Neural cell (in vitro differentiated cells): ENCODE measurements around the gene TSEN34. TPM values are rescaled to one million over a fixed set of nuclear protein-coding genes. Genes with fewer than 3 reads are reported as not detected.

Source experiments
- H2AFZ ChIP-seq: fragments of 200-600, 300-800 bp; sonication (generic), shearing (Covaris generic); 2 replicates; pipeline ENCODE4 v1.6.0; 2014; ENCODE audit warnings: low read depth, mild to moderate bottlenecking, antibody characterized with exemption, low read length, moderate library complexity
- H3F3A ChIP-seq: fragments of 200-600 bp; shearing (Covaris generic); 2 replicates; pipeline ENCODE4 v1.6.1; 2016; ENCODE audit warnings: mild to moderate bottlenecking, moderate library complexity, mixed read lengths, antibody characterized with exemption, low read length; ENCODE audit not compliant: insufficient read depth, poor library complexity, severe bottlenecking
- H3K27ac ChIP-seq: fragments of 200-600, 300-800 bp; sonication (generic), shearing (Covaris generic); 2 replicates; pipeline ENCODE4 v1.5.1; 2014; ENCODE audit warnings: mild to moderate bottlenecking, low read length, moderate library complexity
- H3K27me3 ChIP-seq: fragments of 300-800, 200-600 bp; sonication (generic), shearing (Covaris generic); 2 replicates; pipeline ENCODE4 v1.6.0; 2014; ENCODE audit warnings: mild to moderate bottlenecking, low read depth, low read length, moderate library complexity; ENCODE audit not compliant: insufficient read depth
- H3K36me3 ChIP-seq: fragments of 300-800, 200-600 bp; sonication (generic), shearing (Covaris generic); 2 replicates; pipeline ENCODE4 v1.5.1; 2014; ENCODE audit warnings: mild to moderate bottlenecking, antibody characterized with exemption, low read length, moderate library complexity; ENCODE audit not compliant: insufficient read depth
- H3K4me2 ChIP-seq: fragments of 300-800, 200-600 bp; sonication (generic), shearing (Covaris generic); 2 replicates; pipeline ENCODE4 v1.6.0; 2014; ENCODE audit warnings: mild to moderate bottlenecking, low read length
- H3K4me3 ChIP-seq: fragments of 300-800, 200-600 bp; sonication (generic), shearing (Covaris generic); 2 replicates; pipeline ENCODE4 v1.5.1; 2014; ENCODE audit warnings: mild to moderate bottlenecking, low read length, moderate library complexity
- H3K79me2 ChIP-seq: fragments of 200-600 bp; shearing (Covaris generic); replicated peaks from 2 replicates; pipeline ENCODE4 v1.6.0; 2014; ENCODE audit warnings: mild to moderate bottlenecking, low read length, moderate library complexity; ENCODE audit not compliant: insufficient read depth
- H3K9ac ChIP-seq: fragments of 300-800, 200-600 bp; sonication (generic), shearing (Covaris generic); 2 replicates; pipeline ENCODE4 v1.6.1; 2016; ENCODE audit warnings: mild to moderate bottlenecking, low read length, mixed read lengths
- H3K9me2 ChIP-seq: fragments of 200-600 bp; shearing (Covaris generic); 2 replicates; pipeline ENCODE4 v1.6.1; 2016; ENCODE audit warnings: mild to moderate bottlenecking, low read length, mixed read lengths; ENCODE audit not compliant: insufficient read depth
- H3K9me3 ChIP-seq: fragments of 200-600, 300-800 bp; sonication (generic), shearing (Covaris generic); 2 replicates; pipeline ENCODE4 v1.6.1; 2016; ENCODE audit warnings: mild to moderate bottlenecking, mixed run types, low read length, moderate library complexity, mixed read lengths
- H4K20me1 ChIP-seq: fragments of 200-600 bp; shearing (Covaris generic); 2 replicates; pipeline ENCODE4 v1.6.1; 2016; ENCODE audit warnings: mild to moderate bottlenecking, mixed run types; ENCODE audit not compliant: insufficient read depth
- EP300 ChIP-seq: fragments of 450-650 bp; conservative IDR thresholded peaks from 2 replicates; pipeline ENCODE4 v1.6.1; 2014; ENCODE audit warnings: antibody characterized with exemption, mild to moderate bottlenecking, moderate library complexity; ENCODE audit not compliant: poor library complexity, severe bottlenecking
- EZH2 ChIP-seq: fragments of 200-600, 300-800 bp; shearing (Covaris generic), sonication (generic); IDR thresholded peaks from 2 replicates; pipeline ENCODE4 v1.6.1; 2014; ENCODE audit warnings: antibody characterized with exemption, low read length, borderline replicate concordance, mild to moderate bottlenecking; ENCODE audit not compliant: insufficient read depth, poor library complexity, severe bottlenecking
- MXI1 ChIP-seq: fragments of 450-650 bp; conservative IDR thresholded peaks from 2 replicates; pipeline ENCODE4 v1.6.1; 2014; ENCODE audit warnings: antibody characterized with exemption, mild to moderate bottlenecking; ENCODE audit not compliant: poor library complexity, severe bottlenecking
- POLR2AphosphoS5 ChIP-seq: IDR thresholded peaks from 2 replicates; pipeline ENCODE4 v1.6.1; 2012
- RAD21 ChIP-seq: fragments of 450-650 bp; conservative IDR thresholded peaks from 2 replicates; pipeline ENCODE4 v1.6.1; 2014; ENCODE audit warnings: antibody characterized with exemption, mild to moderate bottlenecking, moderate library complexity
- REST ChIP-seq: IDR thresholded peaks from 2 replicates; pipeline ENCODE4 v1.6.1; 2012; ENCODE audit warnings: borderline replicate concordance
- SMC3 ChIP-seq: fragments of 450-650 bp; conservative IDR thresholded peaks from 2 replicates; pipeline ENCODE4 v1.6.1; 2014; ENCODE audit warnings: antibody characterized with exemption, mild to moderate bottlenecking, moderate library complexity; ENCODE audit not compliant: poor library complexity
- TAF1 ChIP-seq: IDR thresholded peaks from 2 replicates; pipeline ENCODE4 v1.6.1; 2012; ENCODE audit warnings: low read depth
- polyA plus RNA-seq: library from polyadenylated mRNA; depleted of rRNA; stranded (reverse); fragments of >200 nt; gene quantifications from 2 replicates; pipeline ENCODE4 v1.2.3, GENCODE V29; 2014
- TF ChIP-seq, protein P1 (sequence below): fragments of 450-650 bp; IDR thresholded peaks from 2 replicates; pipeline ENCODE4 v1.5.1; 2014; ENCODE audit warnings: antibody characterized with exemption, mild to moderate bottlenecking, moderate library complexity; ENCODE audit not compliant: poor library complexity, severe bottlenecking

TSEN34 gene
- polyA plus RNA-seq, 1 donor from 2014 or later: 113 TPM

- no peaks in the 10 kb centered on the region for H4K20me1 ChIP-seq
- H3K9ac ChIP-seq: no peak overlapping the region
- H3K4me3 ChIP-seq: no peak overlapping the region
- no peaks in the 10 kb centered on the region for H3F3A ChIP-seq
- peaks cover 9% of the 10 kb centered on the region for H3K79me2 ChIP-seq
- no peak overlapping the region for H2AFZ ChIP-seq
- H3K4me2 ChIP-seq: no peak overlapping the region
- H3K9me3 ChIP-seq: no peaks in the 10 kb centered on the region
- no peak overlapping the region for H3K27ac ChIP-seq
- no peaks in the 10 kb centered on the region for H3K36me3 ChIP-seq
- TF ChIP-seq, protein P1, sequence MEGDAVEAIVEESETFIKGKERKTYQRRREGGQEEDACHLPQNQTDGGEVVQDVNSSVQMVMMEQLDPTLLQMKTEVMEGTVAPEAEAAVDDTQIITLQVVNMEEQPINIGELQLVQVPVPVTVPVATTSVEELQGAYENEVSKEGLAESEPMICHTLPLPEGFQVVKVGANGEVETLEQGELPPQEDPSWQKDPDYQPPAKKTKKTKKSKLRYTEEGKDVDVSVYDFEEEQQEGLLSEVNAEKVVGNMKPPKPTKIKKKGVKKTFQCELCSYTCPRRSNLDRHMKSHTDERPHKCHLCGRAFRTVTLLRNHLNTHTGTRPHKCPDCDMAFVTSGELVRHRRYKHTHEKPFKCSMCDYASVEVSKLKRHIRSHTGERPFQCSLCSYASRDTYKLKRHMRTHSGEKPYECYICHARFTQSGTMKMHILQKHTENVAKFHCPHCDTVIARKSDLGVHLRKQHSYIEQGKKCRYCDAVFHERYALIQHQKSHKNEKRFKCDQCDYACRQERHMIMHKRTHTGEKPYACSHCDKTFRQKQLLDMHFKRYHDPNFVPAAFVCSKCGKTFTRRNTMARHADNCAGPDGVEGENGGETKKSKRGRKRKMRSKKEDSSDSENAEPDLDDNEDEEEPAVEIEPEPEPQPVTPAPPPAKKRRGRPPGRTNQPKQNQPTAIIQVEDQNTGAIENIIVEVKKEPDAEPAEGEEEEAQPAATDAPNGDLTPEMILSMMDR: no peak
- TF ChIP-seq EZH2 (no peak), RAD21 (no peak), SMC3 (no peak), POLR2AphosphoS5 (no peak), MXI1 (no peak), TAF1 (no peak), EP300 (no peak), REST (no peak)
- H3K27me3 ChIP-seq: no peaks in the 10 kb centered on the region
- no peaks in the 10 kb centered on the region for H3K9me2 ChIP-seq
Observed at GRCh38 chr19:54156953-54157352, 34.2 kb upstream of the TSEN34 start.

- H3K4me3 ChIP-seq: peak overlapping the region; percentile 79
Observed at GRCh38 chr19:54158812-54159351, 32.2 kb upstream of the TSEN34 start.

More at GRCh38 chr19:54158812-54159351, 32.2 kb upstream of the TSEN34 start:
- Histone ChIP-seq H3K27me3 (no peaks in the 10 kb centered on the region), H3K79me2 (peaks cover 9% of the 10 kb centered on the region), H3K9ac (peak overlapping the region; percentile 78), H3K9me3 (no peaks in the 10 kb centered on the region), H3K27ac (peak overlapping the region; percentile 91), H2AFZ (peak overlapping the region; percentile 61), H3K4me2 (peak overlapping the region; percentile 99), H4K20me1 (no peaks in the 10 kb centered on the region), H3K9me2 (no peaks in the 10 kb centered on the region), H3F3A (no peaks in the 10 kb centered on the region), H3K36me3 (no peaks in the 10 kb centered on the region)
- TF ChIP-seq, protein P1: no peak
- no peak for TF ChIP-seq EP300
- TF ChIP-seq REST: no peak
- TF ChIP-seq MXI1: no peak
- no peak for TF ChIP-seq SMC3
- no peak for TF ChIP-seq RAD21
- no peak for TF ChIP-seq POLR2AphosphoS5
- TF ChIP-seq TAF1: no peak
- no peak for TF ChIP-seq EZH2
